H9 (cell line): ENCODE measurements around the gene SLC12A9. TPM values are rescaled to one million over a fixed set of nuclear protein-coding genes. Genes with fewer than 3 reads are reported as not detected.

Experiments
- DNase-seq: peaks from one replicate; pipeline ENCODE4 v3.0.0-alpha.2; 2017
- H2AFZ ChIP-seq: one replicate; pipeline ENCODE4 v1.6.1; 2013; ENCODE audit warnings: mild to moderate bottlenecking, low read length, control low read depth, moderate library complexity
- H2AK5ac ChIP-seq: 2 replicates; pipeline ENCODE4 v1.6.1; 2013; ENCODE audit warnings: low read length, control low read depth, mixed read lengths; ENCODE audit not compliant: insufficient read length
- H2BK120ac ChIP-seq: one replicate; pipeline ENCODE4 v1.6.1; 2013; ENCODE audit warnings: low read depth, mild to moderate bottlenecking, low read length, control low read depth, inconsistent platforms; ENCODE audit not compliant: poor library complexity, severe bottlenecking
- H2BK12ac ChIP-seq: 2 replicates; pipeline ENCODE4 v1.6.1; 2013; ENCODE audit warnings: low read length, control low read depth, mixed read lengths, low read depth; ENCODE audit not compliant: insufficient read length
- H2BK15ac ChIP-seq: 2 replicates; pipeline ENCODE4 v1.6.1; 2013; ENCODE audit warnings: low read depth, low read length, control low read depth
- H2BK20ac ChIP-seq: one replicate; pipeline ENCODE4 v1.6.1; 2013; ENCODE audit warnings: low read depth, mild to moderate bottlenecking, low read length, control low read depth, inconsistent platforms; ENCODE audit not compliant: poor library complexity, severe bottlenecking
- H2BK5ac ChIP-seq: 2 replicates; pipeline ENCODE4 v1.6.1; 2013; ENCODE audit warnings: low read length, control low read depth, mixed read lengths; ENCODE audit not compliant: insufficient read length
- H3K14ac ChIP-seq: 2 replicates; pipeline ENCODE4 v1.6.1; 2013; ENCODE audit warnings: low read length, control low read depth; ENCODE audit not compliant: insufficient read depth
- H3K18ac ChIP-seq: 2 replicates; pipeline ENCODE4 v1.6.1; 2013; ENCODE audit warnings: low read depth, mild to moderate bottlenecking, mixed read lengths, low read length, control low read depth; ENCODE audit not compliant: insufficient read length
- H3K23ac ChIP-seq: 2 replicates; pipeline ENCODE4 v1.6.1; 2013; ENCODE audit warnings: low read length, control low read depth, mixed read lengths, low read depth; ENCODE audit not compliant: insufficient read length
- H3K23me2 ChIP-seq: 2 replicates; pipeline ENCODE4 v1.6.1; 2013; ENCODE audit warnings: low read depth, mild to moderate bottlenecking, mixed read lengths, low read length, control low read depth; ENCODE audit not compliant: insufficient read length, poor library complexity, severe bottlenecking
- H3K27ac ChIP-seq: 2 replicates; pipeline ENCODE4 v1.5.1; 2013; ENCODE audit warnings: low read length, control low read depth, mixed read lengths, low read depth; ENCODE audit not compliant: insufficient read length
- H3K27me3 ChIP-seq: 2 replicates; pipeline ENCODE4 v1.6.1; 2013; ENCODE audit warnings: low read length, control low read depth, inconsistent platforms; ENCODE audit not compliant: insufficient read depth
- H3K4ac ChIP-seq: 2 replicates; pipeline ENCODE4 v1.6.1; 2013; ENCODE audit warnings: low read depth, mild to moderate bottlenecking, control low read depth, inconsistent platforms, low read length, moderate library complexity
- H3K4me1 ChIP-seq: 2 replicates; pipeline ENCODE4 v1.6.1; 2013; ENCODE audit warnings: low read length, control low read depth, inconsistent platforms; ENCODE audit not compliant: insufficient read depth
- H3K4me2 ChIP-seq: 2 replicates; pipeline ENCODE4 v1.6.1; 2013; ENCODE audit warnings: low read length, control low read depth, mixed read lengths; ENCODE audit not compliant: insufficient read length, insufficient read depth
- H3K56ac ChIP-seq: 2 replicates; pipeline ENCODE4 v1.6.1; 2013; ENCODE audit warnings: low read depth, mild to moderate bottlenecking, mixed read lengths, low read length, control low read depth; ENCODE audit not compliant: insufficient read length
- H3K79me1 ChIP-seq: 2 replicates; pipeline ENCODE4 v1.6.1; 2013; ENCODE audit warnings: low read depth, mild to moderate bottlenecking, moderate library complexity, low read length, control low read depth, inconsistent platforms; ENCODE audit not compliant: insufficient read depth, poor library complexity, severe bottlenecking
- H3K79me2 ChIP-seq: 2 replicates; pipeline ENCODE4 v1.6.1; 2013; ENCODE audit warnings: low read length, control low read depth, inconsistent platforms; ENCODE audit not compliant: insufficient read depth
- H3K9ac ChIP-seq: 2 replicates; pipeline ENCODE4 v1.6.1; 2013; ENCODE audit warnings: low read length, control low read depth, mixed read lengths; ENCODE audit not compliant: insufficient read length; ENCODE audit errors: extremely low read depth
- H3K9me3 ChIP-seq: one replicate; pipeline ENCODE4 v1.6.1; 2013; ENCODE audit warnings: low read depth, low read length, inconsistent platforms; ENCODE audit not compliant: control insufficient read depth
- H3T11ph ChIP-seq: one replicate; pipeline ENCODE4 v1.6.1; 2013; ENCODE audit warnings: mild to moderate bottlenecking, low read length, control low read depth, inconsistent platforms
- H4K20me1 ChIP-seq: one replicate; pipeline ENCODE4 v1.6.1; 2013; ENCODE audit not compliant: control insufficient read depth, insufficient read length, insufficient read depth
- H4K5ac ChIP-seq: 2 replicates; pipeline ENCODE4 v1.6.1; 2013; ENCODE audit warnings: low read depth, mild to moderate bottlenecking, mixed read lengths, low read length, control low read depth; ENCODE audit not compliant: insufficient read length
- H4K8ac ChIP-seq: replicated peaks from 2 replicates; pipeline ENCODE4 v1.6.1; 2013; ENCODE audit warnings: low read length, control low read depth, mixed read lengths, low read depth; ENCODE audit not compliant: insufficient read length
- H4K91ac ChIP-seq: 2 replicates; pipeline ENCODE4 v1.6.1; 2013; ENCODE audit warnings: low read depth, mild to moderate bottlenecking, moderate library complexity, mixed read lengths, low read length, control low read depth; ENCODE audit not compliant: insufficient read length
- H3K27ac Mint-ChIP-seq, 3 experiments: 2 replicates in 2 of 3; 3 replicates in 1 of 3; pipeline ENCODE4 v1.8.0; 2020 to 2021; ENCODE audit warnings: mixed read lengths in 3 of 3, mild to moderate bottlenecking in 1 of 3, moderate library complexity in 1 of 3
- H3K27me3 Mint-ChIP-seq: 2 replicates; pipeline ENCODE4 v1.8.0; 2021; ENCODE audit warnings: low read depth, mild to moderate bottlenecking, moderate library complexity, mixed read lengths
- H3K36me3 Mint-ChIP-seq, 3 experiments: 2 replicates in 2 of 3; 3 replicates in 1 of 3; pipeline ENCODE4 v1.8.0; 2020 to 2021; ENCODE audit warnings: low read depth in 3 of 3, mixed read lengths in 3 of 3; ENCODE audit not compliant: insufficient read depth in 1 of 3
- H3K4me1 Mint-ChIP-seq, 2 experiments: 2 replicates each; pipeline ENCODE4 v1.8.0; 2020; ENCODE audit warnings: mixed read lengths in 2 of 2
- H3K4me3 Mint-ChIP-seq, 2 experiments: 2 replicates in 1 of 2; 3 replicates in 1 of 2; pipeline ENCODE4 v1.8.0; 2020 to 2021; ENCODE audit warnings: mild to moderate bottlenecking in 2 of 2, mixed read lengths in 2 of 2, moderate library complexity in 1 of 2
- H3K9me3 Mint-ChIP-seq, 2 experiments: 2 replicates in 1 of 2; 3 replicates in 1 of 2; pipeline ENCODE4 v1.8.0; 2020; ENCODE audit warnings: mild to moderate bottlenecking in 2 of 2, mixed read lengths in 2 of 2, moderate library complexity in 1 of 2
- WGBS: extraction: QIAGEN DNeasy Blood & Tissue Kit; methylation state at CpG from one replicate; pipeline ENCODE4 v1.1.7; 2013; ENCODE audit warnings: missing lambda C conversion rate, low lambda C conversion rate, mixed read lengths; ENCODE audit not compliant: insufficient read length; ENCODE audit errors: extremely low coverage; 5-methylcytosine and 5-hydroxymethylcytosine counted together
- total RNA-seq: library from RNA; stranded (reverse); gene quantifications from 2 replicates; pipeline ENCODE4 v1.2.1, GENCODE V29; 2021
- TF ChIP-seq, protein P1 (sequence below): fragments of 200-600 bp; sonication (generic); conservative IDR thresholded peaks from 3 replicates; pipeline ENCODE4 v1.8.0; 2021; ENCODE audit warnings: antibody characterized with exemption, mild to moderate bottlenecking

Gene SLC12A9
- total RNA-seq, 1 experiment from 2014 or later: 43.0 TPM

DNA sequence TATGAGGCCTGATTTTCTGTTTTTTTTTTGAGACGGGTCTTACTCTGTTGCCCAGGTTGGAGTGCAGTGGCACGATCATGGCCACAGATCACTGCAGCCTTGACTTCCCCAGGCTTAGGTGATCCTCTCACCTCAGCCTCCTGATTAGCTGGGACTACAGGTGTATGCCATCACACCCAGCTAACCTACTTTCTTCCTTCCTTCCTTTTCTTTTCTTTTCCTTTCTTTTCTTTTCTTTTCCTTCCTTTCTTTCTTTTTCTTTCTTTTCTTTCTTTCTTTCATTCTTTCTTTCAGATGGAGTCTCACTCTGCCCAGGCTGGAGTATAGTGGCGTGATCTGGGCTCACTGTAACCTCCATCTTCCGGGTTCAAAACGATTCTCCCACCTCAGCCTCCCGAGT lies 26.2 kb downstream of the SLC12A9 start:
- H4K8ac ChIP-seq: no peak overlapping the region
- TF ChIP-seq, protein P1, sequence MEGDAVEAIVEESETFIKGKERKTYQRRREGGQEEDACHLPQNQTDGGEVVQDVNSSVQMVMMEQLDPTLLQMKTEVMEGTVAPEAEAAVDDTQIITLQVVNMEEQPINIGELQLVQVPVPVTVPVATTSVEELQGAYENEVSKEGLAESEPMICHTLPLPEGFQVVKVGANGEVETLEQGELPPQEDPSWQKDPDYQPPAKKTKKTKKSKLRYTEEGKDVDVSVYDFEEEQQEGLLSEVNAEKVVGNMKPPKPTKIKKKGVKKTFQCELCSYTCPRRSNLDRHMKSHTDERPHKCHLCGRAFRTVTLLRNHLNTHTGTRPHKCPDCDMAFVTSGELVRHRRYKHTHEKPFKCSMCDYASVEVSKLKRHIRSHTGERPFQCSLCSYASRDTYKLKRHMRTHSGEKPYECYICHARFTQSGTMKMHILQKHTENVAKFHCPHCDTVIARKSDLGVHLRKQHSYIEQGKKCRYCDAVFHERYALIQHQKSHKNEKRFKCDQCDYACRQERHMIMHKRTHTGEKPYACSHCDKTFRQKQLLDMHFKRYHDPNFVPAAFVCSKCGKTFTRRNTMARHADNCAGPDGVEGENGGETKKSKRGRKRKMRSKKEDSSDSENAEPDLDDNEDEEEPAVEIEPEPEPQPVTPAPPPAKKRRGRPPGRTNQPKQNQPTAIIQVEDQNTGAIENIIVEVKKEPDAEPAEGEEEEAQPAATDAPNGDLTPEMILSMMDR: no peak
- WGBS: no CpG with 5 or more reads among the region's 6 CpGs
- no peak overlapping the region for H3K18ac ChIP-seq
- H2AFZ ChIP-seq: no peak overlapping the region
- no peak for DNase-seq
- H2BK120ac ChIP-seq: no peak overlapping the region
- H2BK5ac ChIP-seq: no peak overlapping the region
- H2BK20ac ChIP-seq: no peak overlapping the region
- H3K79me2 ChIP-seq: peaks cover 37% of the 10 kb centered on the region; the same call in 1 of the 2 replicates
- H4K5ac ChIP-seq: no peak overlapping the region
- peaks cover 6% of the 10 kb centered on the region for H3K79me1 ChIP-seq
- H4K91ac ChIP-seq: no peak overlapping the region
- H3K9ac ChIP-seq: no peak overlapping the region
- Mint-ChIP-seq H3K36me3 (peaks cover 65 to 95% (median 91%) of the 10 kb centered on the region in 3 experiments), H3K4me1 (peaks cover 28 to 34% of the 10 kb centered on the region in 2 experiments), H3K27ac (peak overlapping the region in 1 of 3 experiments; percentile 71; a peak in 2 of 7 replicates), H3K27me3 (no peaks in the 10 kb centered on the region; the same call in 1 of the 2 replicates), H3K4me3 (no peak overlapping the region), H3K9me3 (no peaks in the 10 kb centered on the region)
- no peak overlapping the region for H3K4me2 ChIP-seq
- no peak overlapping the region for H2AK5ac ChIP-seq
- peaks cover 5% of the 10 kb centered on the region for H3K23me2 ChIP-seq
- no peak overlapping the region for H3K14ac ChIP-seq
- H3K23ac ChIP-seq: no peak overlapping the region
- H3K4ac ChIP-seq: no peak overlapping the region
- no peak overlapping the region for H2BK12ac ChIP-seq
- no peak overlapping the region for H3K56ac ChIP-seq
- H2BK15ac ChIP-seq: no peak overlapping the region
- H3K9me3 ChIP-seq: no peaks in the 10 kb centered on the region
- no peaks in the 10 kb centered on the region for H4K20me1 ChIP-seq
- H3K4me1 ChIP-seq: no peaks in the 10 kb centered on the region; the same call in 1 of the 2 replicates
- H3K27ac ChIP-seq: no peak overlapping the region
- H3T11ph ChIP-seq: no peak overlapping the region
- H3K27me3 ChIP-seq: no peaks in the 10 kb centered on the region
